ENCODE data around the gene LAMTOR4.

Gene LAMTOR4

DNA sequence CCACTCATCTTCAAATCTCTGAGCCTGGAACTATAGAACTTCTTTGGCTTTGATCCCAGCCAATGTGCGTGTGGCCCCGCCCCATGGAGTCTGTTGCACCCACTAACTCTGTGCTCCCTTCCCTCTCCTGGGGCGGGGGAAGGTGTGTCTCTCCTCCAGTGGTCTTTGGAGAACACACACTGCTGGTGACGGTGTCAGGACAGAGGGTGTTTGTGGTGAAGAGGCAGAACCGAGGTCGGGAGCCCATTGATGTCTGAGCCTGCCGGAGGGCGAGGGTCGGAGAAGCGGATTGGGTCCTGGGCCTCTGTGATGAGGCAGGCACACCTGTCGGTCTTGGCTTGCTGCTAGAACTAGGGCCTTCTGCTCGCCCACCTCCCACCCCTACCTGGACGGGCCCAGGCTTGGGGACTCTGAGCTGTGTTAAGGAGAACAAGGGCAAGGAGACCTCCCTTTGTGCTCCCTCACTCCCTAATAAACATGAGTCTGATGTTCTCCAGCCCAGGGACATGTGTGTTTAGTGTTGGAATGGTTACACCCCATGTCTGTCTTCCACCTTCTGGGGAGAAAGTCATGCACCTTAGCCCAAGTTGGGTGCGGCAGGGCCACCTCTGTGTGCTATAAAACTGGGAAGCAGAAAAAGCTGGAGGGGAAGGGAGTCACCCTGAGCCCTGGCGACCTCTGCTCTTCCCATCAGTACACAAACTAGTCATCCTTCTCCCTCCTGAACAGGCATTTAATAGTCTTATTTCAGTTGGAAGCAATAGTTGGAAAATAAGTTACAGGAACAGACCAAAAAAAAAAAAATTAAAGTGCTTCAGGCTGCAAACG lies 5.2 kb downstream of the LAMTOR4 start:
- DNase-seq (ENCODE audit: low spot score) = no peak

DNA sequence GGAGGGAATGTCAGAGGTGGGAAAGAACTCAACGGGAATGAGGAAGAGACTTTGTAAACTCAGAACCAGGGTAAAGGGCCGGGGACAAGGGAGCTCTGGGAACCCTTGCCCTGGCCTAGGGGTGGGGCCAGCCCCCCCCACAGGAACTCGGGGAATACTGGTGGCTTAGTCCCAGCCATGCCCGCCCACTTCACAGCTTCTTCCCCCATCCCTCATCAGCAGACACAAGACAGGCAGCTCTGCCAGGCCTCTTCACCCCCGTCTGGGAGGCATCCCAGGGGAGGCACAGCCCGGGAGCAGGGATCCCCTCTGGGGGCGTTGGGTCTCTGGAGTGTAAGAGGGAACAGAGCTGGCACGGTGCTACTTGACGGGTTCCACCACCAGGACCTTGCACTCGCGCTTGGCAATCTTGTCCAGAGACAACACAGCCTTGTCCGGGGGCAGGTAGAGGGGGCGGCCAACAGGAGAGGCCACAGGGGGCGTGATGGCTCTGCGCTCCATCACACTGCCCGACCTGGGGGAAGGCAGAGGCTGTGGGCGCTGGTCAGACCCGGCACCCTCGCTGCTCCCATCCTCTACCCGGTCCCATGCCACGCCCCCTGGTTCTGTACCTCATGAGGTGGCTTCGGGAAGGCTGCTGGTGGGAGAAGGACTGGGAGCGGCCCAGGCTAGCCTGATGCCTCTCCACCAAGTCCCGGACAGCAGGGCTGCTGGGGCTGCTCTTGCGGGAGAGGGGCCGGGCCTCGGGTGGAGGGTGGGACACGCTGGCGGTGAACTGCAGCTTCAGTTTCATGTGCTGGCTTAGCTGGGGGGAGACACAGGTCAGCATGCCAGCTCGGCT lies 6.2 kb downstream of the LAMTOR4 start:
- no peak for DNase-seq (ENCODE audit: low spot score)

GRCh38 chr7:100155553-100156317 lies 7.0 kb downstream of the LAMTOR4 start:
- no peak for DNase-seq (ENCODE audit: low spot score)

- DNase-seq (ENCODE audit: low spot score) = peak; percentile 46
These were observed 7.8 kb downstream of the LAMTOR4 start for GRCh38 chr7:100156331-100157068.

DNA sequence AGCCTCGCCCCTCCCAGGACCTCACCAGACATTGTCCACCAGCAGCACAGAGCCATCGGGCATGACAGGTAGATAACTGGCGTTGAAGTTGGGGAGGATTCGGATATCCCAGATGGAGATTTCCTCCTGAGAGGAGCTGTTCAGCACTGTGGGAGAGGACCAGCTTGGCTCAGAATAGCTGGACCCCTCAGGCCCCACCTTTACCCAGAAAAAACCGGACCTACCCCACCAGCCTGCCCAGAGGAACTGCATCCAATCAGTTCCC lies 8.3 kb downstream of the LAMTOR4 start:
- DNase-seq (ENCODE audit: low spot score) = no peak

- DNase-seq (ENCODE audit: low spot score) = peak; percentile 37
These were observed 8.9 kb downstream of the LAMTOR4 start for GRCh38 chr7:100157334-100158228.

- peak; percentile 97 for DNase-seq (ENCODE audit: low spot score)
These were observed 9.7 kb downstream of the LAMTOR4 start, which contains the start of gene TRAPPC14 for GRCh38 chr7:100158229-100159098. TSS of gene TRAPPC14 (minus strand) at chr7:100158723. CDS start at chr7:100158499, 224 bp downstream.

- DNase-seq (ENCODE audit: low spot score) = no peak
These were observed 10.4 kb downstream of the LAMTOR4 start for GRCh38 chr7:100159099-100159623.

DNA sequence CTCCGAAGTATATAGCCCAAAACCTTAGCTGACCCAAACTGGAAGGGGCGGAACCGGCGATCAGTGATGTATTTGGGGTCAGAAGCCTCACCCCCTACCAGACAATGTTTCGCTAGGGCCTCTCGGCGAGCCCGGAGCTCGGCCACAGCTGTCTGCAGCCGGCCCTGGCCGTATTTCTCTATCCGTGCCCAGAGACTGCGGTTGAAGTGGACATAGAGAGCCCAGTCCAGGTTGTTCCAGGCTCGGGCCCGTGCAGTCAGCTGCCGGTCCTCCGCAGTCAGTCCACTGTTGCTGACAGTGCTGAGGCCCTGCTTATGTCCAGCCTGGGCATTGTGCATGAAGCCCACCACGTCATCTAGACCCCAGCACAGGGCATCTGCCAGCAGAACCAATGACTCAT lies 11.3 kb downstream of the LAMTOR4 start:
- no peak for DNase-seq (ENCODE audit: low spot score)

- DNase-seq (ENCODE audit: low spot score) = no peak
These were observed 14.4 kb downstream of the LAMTOR4 start for GRCh38 chr7:100163006-100163531.

DNA sequence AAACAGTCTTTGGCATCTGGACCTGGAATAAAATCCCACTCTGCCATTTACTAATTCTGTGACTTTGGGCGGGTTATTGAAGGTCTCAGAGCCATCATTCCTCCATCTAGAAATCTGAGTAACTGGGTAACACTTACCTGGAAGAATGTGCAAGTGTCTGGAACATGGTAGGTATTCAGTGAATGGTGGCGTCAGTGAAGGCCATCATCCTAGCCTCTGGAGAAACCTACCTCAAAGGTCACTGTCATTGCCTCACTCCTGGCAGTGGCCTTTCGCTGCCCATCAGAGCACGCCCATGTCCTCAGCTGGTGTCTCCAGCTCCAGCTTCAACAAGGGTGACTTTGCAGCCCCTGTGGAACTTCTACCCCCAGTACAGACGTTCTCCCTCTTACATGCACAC lies 15.2 kb downstream of the LAMTOR4 start:
- DNase-seq (ENCODE audit: low spot score) = no peak

- DNase-seq (ENCODE audit: low spot score) = no peak
These were observed 17.7 kb downstream of the LAMTOR4 start for GRCh38 chr7:100166317-100166940.

GRCh38 chr7:100166970-100167911 lies 18.5 kb downstream of the LAMTOR4 start:
- no peak for DNase-seq (ENCODE audit: low spot score)

GRCh38 chr7:100167912-100168323 lies 19.2 kb downstream of the LAMTOR4 start:
- DNase-seq (ENCODE audit: low spot score) = no peak

DNA sequence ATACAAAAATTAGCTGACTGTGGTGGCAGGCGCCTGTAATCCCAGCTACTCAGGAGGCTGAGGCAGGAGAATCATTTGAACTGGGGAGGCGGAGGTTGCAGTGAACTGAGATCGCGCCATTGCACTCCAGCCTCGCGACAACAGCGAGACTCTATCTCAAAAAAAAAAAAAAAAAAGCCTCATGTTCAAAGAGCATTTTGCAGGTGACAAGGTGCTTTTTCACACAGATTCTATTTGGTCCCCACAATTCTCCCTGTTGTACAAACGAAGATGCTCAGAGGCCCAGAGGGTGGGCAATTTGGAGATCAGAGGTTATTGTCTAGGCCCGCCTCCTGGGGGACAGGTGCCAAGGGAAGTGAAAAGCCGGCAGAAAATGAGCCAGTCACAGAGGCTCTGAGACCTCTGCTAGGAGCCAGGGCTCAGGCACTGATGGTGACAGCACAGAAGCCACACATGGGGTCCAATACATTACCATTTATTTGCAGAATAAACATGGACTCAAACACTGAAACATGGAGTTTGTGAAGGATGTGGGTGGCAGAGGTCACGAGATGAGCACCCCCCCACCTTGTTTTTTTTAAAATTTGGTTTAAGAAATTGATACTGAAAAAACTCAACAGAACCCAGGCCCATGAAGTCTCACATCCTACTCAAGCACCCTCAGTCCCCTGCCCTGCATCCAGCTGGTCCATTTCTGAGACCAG lies 20.6 kb downstream of the LAMTOR4 start:
- DNase-seq (ENCODE audit: low spot score) = no peak

GRCh38 chr7:100170101-100170897 lies 21.6 kb downstream of the LAMTOR4 start:
- no peak for DNase-seq (ENCODE audit: low spot score)
